DMS 273 (cell line): ENCODE results near the gene ACOXL.

ENCODE experiments used
- DNase-seq: peaks from one replicate; lab custom pipeline; 2025; ENCODE audit not compliant: unreplicated experiment; lab: John Stamatoyannopoulos, UW

Gene ACOXL

DNA sequence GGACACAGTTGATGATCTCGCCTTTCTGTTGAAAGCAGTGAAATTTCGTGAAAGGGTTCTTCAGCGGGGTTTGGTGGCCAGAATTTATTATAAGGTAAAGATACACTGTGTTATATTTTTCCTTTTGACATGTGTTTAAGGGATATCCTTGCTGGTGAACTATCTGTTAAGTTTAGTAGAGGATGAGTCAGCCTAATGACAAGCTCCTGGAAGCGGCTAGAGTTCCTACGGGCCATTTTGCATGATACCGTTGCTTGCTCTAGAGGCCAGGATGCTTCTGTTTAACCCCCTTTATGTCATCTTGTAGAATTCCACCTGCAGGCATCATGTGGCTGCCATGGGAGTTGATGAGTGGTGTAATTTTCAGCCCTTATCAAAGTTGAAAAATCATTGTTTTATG lies 263.5 kb downstream of the ACOXL start:
- no peak for DNase-seq

DNA sequence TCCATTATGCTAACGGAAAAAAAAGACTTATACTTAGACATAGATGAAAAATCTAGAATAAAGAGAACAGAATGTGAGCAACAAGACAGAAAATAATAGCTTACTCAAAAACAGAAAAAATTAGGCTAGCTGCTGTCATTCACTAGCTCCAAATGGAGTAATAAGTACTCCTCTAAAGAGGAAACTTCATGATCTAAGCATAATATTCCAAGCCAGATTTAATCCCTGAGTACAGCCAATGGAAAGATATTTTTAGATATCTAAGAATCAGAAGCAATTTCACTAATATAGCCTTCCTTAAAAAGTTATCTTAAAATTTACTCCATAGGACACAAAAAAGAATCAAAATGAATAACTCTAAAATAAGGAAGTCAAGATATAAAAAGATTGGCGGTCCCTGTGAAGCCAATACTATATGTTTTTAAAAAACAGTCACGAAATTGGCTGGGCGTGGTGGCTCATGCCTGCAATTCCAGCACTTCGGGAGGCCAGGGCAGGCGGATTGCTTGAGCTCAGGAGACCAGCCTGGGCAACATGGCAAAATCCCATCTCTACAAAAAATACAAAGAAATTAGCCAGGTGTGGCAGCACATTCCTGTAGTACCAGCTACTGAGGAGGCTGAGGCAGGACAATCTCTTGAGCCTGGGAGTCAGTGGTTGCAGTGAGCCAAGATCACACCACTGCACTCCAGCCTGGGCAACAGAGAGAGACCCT lies 265.1 kb downstream of the ACOXL start:
- DNase-seq, result no peak

DNA sequence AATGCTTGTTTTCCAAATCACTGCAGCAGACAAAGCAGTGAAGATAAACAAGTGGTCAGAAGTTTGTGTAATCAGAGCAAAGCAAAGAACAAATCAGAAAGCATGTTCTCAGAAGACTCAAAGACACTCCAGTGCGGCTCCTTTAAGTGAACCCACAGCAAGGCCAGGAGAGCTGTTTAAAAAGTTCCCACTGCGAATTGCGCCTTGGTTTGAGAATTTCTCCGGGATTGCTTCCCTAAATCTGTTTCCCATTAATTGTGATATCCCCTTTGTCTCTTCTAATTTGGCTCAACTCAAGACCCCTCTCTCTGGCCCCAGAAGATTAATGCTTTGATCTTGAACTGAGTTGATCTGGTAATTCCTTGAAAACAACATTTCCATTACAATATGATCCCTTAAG lies 265.9 kb downstream of the ACOXL start:
- no peak for DNase-seq

DNA sequence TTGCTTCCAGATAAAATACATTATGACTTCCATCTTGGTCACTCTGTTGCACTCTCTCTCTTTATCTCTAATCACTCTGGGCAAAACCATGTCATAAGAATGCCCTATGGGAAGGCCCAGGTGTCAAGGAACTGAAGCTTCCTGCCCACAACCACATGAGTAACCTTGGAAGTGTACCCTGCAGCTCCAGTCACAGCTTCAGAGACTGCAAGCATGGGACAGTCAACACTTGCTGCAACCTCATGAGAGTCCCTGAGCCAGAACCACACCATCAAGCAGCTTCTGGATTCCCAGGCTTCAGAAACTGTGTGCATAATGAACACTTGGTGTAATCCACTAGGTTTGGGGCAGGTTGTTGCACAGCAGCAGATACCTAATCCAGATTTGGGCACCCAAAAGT lies 267.3 kb downstream of the ACOXL start:
- DNase-seq, result no peak

DNA sequence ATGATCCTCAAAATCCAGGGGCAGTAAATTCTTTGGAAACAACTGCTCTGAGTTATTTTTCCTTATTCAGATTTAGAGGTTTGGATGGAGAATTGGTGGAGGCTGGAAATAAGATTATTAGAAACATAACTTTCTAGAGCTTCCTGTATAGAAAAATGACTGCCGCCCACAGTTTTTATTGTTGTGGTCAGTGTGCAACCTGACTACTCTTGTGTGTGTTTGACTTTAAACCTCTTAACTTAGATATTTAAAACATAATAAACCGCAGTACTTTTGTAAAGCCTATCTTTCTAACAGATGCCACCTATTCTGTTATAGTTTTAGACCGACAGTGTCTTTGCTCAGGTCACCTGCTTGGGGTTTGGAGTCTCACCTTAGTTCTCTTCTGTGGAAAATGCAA lies 272.9 kb downstream of the ACOXL start:
- no peak for DNase-seq

DNA sequence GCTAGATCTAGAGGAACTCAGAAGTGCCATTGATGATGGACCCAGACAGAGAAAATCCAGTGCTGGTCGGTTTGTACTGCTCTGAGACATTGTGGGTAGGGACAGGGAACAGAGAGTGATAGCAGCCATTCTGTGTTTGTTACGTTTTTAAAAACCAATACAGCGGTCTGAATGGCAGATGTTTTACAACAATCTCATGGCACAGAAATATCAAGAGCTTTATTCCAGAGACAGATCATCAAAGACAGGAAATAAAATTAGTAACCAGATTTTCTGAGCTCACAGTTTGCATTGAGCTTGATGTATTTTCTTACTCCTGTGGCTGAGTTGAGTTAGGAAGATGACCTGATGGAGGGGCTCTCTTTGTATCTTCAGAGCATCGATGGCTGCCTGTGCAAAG lies 273.4 kb downstream of the ACOXL start:
- no peak for DNase-seq

DNA sequence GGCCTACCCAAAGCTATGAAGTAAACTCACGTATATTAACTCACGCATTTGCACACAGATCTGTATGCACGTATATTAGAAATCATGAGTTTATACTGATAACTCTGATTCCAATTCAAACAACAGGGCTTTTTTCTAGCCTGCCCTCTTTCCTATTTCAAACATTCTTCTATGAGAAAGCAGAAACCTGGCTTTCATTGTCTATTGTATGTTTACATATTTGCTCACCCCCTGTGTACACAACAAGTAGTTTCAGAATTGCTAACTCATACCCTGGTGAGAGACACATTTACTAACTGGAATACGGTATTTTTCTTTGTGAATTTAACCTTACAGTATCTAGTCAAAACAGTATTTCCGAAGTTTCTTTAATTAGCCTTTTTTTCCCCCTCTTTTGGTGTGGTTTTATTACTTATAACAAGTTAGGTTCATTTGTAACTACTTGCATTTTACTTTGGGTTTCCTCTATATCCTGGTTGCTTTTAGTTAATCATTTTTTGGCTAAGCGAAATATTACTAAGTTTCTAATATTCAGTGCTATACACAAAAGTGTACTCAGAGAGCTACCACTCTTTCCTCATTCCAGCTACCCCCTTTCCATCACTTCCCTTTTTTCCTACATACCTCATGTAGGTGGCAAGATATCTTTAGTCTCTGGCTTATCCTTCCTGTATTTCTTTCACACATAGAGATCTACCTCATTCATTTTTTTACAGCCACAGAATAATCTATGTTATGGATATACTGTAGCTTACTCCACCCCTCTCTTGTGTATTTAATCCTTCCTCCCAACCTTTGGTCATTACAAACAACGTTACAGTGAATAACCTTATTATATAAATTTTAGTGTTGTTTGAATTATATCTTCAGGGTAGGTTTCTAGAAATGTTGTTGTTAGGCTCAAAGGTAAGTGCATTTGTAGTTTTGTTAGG lies 275.6 kb downstream of the ACOXL start:
- DNase-seq, result no peak

DNA sequence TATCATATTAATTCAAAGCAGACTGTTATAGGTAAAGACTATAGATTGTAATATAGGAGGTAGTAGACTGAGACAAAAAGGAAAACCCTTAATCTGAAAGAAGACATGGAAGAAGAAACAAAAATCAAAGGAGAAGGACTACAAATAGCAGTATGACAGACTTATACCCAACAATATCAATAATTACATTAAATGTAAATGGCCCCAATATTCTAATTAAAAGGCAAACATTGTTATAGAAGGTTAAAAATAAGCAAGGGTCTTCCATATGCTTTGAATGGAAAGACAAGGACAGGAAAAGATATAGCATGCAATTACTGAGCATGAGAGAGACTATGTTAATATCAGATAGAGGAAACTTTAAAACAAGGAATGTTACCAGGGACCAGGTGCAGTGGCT lies 278.8 kb downstream of the ACOXL start:
- no peak for DNase-seq

DNA sequence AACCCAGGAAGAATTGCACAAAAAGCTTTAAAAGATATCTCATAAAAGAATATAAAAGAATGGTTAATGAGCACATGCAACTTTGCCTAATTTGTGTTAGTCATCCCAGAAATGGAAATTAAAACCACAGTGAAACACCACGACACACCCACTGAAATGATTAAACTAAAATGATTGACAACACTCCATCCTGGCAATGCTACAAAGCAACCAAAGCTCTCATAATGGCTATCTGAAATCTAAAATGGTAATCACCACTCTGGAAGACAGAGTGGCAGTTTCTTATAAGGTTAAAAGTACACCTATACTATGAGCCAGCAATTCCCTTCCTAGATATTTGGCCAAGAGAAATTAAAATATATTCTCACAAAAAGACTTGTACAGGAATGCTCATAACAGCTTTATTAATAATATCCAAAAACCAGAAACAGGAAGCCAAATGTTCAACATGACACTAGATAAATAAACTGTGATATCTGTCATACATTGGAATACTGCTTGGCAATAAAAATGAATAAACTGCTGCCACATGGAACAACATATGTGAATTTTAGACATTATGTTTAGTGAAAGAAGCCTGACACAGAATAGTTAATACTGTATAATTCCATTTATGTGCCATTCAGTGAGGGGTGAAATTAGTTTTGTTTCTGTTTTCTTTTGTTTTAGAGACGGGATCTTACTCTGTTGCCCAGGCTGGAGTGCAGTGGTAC lies 283.1 kb downstream of the ACOXL start:
- DNase-seq, result no peak

DNA sequence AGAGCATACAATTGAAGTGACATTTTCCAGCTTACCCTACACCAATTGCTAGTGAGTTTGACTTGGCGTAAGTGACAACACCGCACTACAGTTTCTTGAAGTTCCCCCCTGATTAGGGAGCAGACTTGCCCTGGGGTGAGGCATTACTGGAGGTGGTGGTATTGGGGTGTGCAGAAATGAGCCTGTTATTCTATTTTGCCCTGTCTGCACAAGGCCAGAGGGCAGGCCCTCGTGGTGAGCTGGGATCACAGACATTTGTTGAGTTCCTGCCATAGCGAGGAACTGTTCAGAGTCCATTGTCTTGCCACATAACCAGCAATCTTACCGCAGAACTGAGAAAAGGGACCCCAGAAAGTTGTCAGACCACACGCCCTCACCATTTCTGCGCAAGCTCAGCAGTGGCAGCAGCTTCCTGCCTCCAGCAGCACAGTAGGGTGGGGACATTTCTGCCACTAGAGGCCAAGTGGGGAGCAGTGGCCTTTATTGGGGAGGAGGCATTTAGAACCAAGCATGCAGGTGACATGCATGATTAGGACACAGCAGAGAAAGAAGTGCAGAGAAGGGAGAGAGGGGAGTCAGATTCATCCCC lies 284.8 kb downstream of the ACOXL start:
- DNase-seq, result no peak

DNA sequence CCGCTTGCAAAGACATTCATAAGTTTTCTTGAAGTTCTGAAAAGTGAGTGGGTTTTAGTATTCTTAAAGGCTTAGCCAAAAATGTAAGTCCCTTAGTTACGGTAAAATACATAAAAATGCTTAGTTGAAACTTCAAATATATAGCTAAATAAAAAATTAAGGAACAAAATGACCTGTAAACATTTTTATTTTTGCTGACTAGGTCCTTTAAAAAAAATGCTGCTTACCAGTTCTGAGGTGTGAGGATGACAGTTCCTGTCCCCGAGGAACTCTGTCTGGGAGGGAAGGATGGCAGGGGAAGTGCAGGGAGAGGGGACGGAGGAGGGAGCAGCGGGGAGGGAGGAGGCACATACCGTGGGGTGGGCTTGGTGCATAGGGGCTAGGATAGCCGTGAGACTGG lies 285.5 kb downstream of the ACOXL start:
- DNase-seq, result no peak

DNA sequence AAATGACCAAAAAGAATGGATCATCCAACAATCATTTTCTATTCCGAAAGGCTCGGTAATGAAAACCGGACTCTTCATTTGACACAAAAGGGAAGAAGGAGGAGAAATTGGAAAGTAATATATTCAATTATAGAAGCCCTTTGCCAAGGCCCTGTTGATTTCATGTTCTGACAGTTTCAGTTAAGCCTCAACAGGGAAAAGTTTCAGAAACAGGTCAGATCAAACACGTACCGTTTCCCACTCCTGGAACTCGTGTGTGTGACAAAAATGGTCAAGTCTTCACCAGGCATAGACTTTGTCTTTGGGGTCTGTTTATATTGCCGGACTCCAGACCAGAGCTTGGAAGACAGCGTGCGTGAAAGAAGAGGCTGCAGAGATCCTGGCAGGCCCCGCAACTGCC lies 287.0 kb downstream of the ACOXL start:
- DNase-seq, result no peak

DNA sequence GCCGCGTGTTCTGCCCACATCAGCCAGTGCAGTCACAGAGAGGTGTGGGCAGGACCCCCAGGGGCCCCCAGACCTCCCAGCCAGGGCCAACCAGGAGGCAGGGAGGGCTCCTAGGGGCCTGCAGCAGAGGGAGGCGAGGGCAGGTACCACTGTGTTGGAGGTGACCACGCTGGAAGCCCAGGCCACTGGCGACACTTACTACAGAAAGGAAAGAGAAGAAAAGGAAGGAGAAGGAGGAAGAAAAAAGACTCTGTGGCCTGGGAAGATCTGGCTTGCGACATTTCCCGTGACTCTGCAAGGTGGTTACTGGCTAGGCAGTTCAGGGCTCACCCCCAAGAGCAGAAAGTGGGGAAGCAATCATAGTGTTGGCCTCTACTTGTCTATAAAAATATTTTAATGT lies 290.3 kb downstream of the ACOXL start:
- no peak for DNase-seq

DNA sequence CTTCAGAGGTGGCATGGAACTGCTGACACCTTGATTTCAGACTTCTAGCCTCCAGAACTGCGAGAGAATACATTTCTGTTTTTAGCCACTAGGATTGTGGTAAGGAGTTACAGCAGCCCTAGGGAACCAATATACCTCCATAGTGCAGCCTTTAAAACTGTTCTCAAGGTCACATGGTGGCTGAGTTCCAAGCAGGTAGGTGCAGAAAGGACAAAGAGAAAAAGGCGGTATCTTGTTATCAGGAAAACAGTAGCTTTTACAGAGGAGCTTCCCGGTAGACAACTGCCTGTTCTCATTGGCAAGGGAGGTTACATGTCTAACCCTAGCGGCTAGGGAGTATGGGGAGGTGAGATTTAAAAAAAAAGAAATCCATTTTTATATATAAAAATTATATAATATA lies 292.1 kb downstream of the ACOXL start:
- DNase-seq, result no peak

DNA sequence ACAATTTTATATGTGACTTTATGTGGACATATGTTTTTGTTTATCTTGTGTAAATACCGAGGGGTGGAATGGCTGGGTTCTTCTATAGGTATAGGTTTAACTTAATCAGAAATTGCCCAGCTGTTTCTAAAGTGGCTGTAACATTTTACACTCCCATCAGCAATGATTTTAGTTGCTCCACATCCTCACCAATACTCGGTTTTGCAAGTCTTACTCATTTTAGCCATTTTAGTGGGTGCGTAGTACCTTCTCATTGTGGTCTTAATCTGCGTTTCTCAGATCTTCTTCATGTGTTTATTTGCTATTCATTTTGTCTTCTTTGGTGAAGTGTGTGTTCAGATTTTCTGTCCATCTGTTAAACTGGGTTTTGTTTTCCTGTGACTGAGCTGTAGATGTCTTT lies 292.9 kb downstream of the ACOXL start:
- no peak for DNase-seq

DNA sequence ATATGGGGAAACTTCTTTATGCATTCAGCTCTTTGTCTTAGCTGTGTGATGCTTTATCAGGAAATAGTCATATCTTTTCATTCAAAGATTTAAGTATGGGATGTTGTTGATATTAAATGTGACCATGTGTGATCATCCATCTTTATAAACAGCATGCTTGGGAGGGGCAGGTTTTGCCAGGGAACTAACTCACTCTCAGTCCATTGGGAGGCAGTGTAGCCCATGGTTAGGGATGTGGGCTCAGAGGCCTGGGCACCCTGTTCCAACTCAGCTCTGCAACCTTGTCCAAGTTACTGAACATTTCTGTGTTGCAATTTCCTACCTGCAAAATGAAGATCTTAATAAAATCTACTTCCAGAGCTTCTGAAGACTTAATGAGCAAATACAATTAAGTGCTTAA lies 296.3 kb downstream of the ACOXL start:
- DNase-seq, result peak; percentile 21

DNA sequence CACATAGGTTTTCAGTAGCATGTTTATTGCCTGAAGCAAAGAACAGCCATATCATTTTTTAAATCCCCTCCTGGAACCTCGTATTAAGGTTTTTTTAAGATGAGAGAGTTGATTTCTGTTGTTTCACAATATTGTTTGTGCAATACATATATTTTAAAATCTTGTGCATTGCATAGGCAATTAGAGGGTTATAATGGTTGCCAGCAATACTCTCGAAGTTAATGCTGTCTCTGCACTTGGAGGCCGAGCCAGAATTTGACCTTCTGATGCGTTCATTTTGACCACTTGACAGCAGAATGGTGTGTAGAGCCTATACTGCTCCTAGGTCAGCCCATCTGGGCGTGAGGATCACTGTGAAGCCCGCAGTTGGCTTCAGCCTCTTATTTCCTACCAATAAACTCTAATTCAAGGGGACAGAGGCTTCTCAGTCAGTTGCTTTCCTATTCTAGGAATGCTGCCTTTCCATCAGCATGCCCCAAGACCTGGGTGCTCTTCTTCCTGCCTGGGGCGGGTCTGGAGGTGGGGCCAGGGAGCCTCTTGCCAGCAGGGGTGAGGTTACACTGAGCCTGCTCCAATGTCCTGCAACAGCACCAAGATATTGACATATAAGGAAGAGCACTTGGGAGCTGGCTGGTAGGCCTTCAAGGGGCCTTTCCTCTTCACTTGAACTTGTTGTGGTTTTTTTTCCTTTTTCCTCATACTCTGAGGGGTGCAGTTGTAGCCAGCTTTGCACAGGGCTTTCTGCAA lies 297.0 kb downstream of the ACOXL start:
- DNase-seq, result no peak

DNA sequence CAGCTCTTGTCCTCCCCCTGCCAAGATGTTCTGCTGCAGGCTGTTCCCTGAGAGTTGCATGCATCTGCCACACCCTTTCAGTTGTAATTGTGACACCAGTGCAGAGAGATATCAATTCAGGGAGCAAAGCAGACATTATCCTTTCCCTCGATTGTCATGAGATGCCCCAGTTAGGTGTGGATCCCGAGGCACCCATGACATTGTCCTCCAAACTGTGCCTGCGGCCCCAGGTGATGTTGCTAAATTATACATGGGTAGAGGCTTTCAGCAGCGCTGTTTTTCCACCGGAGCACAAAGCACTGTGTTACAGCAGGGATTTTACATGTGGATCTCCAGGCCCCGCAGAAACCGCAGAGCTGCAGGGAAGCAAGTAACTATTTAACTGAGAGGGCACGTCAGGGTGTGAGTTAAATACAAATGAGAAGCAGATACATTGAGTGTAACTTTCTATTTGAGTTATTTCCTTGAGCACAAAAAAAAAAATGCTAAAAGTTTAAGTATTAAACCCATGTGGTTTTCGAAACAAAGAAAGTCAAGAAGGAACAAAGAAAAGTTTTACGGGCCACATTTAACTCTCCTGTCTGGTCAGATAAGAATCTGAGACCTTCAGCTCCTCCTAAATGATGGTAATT lies 298.0 kb downstream of the ACOXL start:
- DNase-seq, result no peak

DNA sequence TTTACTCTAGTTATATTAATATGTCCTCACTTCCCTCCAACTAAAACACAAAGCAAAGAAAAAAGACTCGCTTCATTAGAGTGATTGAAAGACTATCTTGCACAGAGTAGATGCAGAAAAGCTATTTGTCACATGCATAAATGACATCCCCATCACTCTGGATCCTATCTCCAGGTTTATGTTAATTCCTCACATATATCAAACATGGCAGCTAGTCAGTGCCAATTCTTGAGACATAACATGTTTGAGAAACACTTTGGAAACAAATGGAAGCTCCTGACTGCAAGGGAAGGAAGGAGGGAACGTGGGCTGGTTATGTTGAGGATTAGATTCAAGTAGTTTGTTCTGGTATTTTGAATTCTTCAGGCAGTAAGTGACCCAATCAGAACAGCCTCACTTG lies 298.6 kb downstream of the ACOXL start:
- no peak for DNase-seq
